Esophagus squamous epithelium (tissue), 4 donors: ENCODE results near the gene GAGE12E.
"Not testable (repeated sequence)": the region's sequence is repeated elsewhere in the genome, so short reads cannot be mapped to it uniquely, and the experiment has no call there.

ENCODE experiments used
- CTCF ChIP-seq, 6 experiments: fragments of 450-650 bp in 4 of 6; fragments of 200-600 bp in 2 of 6; sonication (generic) in 2 of 6; IDR thresholded peaks; one replicate each; pipeline ENCODE4 v1.5.1; 2016 to 2019; ENCODE audit warnings: antibody characterized with exemption in 6 of 6, mild to moderate bottlenecking in 4 of 6, moderate library complexity in 4 of 6
- POLR2A ChIP-seq, 4 donors: fragments of 450-650 bp; IDR thresholded peaks; one replicate each; pipeline ENCODE4 v1.6.1; 2017; ENCODE audit warnings: antibody characterized with exemption in 4 of 4, mild to moderate bottlenecking in 4 of 4, moderate library complexity in 3 of 4

- not testable (repeated sequence) for TF ChIP-seq CTCF, POLR2A (IDR thresholded peaks at IDR 0.05)
These were observed 38.8 kb downstream of the GAGE12E start for GRCh38 chrX:49589769-49590478.
